GM18526 (cell line): Measurements from ENCODE around the gene CKAP2L.

ENCODE experiments used
- POLR2A ChIP-seq: IDR thresholded peaks from 3 replicates; pipeline ENCODE4 v1.6.1; 2011; ENCODE audit not compliant: insufficient read length; ENCODE audit errors: extremely low read depth

The CKAP2L gene

DNA sequence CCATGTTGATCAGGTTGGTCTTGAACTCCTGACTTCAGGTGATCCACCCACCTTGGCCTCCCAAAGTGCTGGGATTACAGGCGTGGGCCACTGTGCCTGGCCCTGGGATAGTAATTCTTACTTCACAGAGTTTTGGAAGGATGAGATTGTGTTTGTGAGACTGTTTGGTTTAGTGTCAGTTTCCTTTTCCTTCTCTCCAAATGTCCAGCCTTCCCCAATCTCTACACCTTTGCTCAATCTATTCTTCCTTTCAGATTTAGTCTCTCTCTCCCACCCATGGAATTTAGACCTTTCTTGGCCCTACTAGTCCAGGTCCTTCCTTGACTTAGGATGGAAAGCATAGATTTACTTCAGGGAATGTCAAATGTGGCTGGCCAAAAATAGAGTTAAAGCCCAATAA lies 32.1 kb upstream of the CKAP2L start:
- no peak for TF ChIP-seq POLR2A

DNA sequence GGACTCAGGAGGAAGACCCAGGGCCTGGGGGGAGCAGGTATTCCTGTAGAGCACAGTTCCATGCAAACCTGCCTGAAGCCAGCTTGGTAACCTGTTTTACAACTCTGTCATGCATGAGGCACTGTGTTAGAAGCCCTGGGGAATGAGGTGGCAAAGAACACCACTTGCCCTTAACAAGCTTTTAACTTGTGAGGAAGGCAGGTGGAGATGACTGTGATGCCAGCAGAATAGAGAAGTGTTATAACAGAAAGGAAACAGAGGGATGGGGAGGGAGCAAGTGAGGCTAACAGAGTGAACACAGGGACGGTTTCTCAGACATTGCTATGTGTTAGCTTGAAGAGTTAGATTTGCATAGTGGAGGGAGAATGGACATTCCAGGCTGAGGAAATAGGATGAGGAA lies 31.4 kb upstream of the CKAP2L start:
- no peak for TF ChIP-seq POLR2A

DNA sequence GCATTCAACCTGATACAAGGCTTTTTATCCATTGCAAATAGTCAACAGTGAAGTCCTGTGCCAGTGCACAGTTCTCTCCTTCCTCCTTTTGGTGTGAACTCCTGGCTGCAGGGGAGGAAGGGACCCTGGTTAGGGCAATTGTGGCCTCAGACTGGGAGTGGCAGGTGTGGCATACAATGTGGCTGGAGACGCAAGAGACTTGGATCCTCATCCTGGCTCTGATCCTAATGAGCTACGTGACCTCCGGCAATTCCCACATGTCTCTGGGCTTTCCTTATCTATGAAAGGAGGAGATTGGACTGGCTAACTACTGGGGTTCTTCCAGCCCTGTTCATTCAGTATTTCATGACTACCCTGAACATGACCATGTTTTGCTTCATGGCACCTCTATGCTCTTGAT lies 30.4 kb upstream of the CKAP2L start:
- no peak for TF ChIP-seq POLR2A

DNA sequence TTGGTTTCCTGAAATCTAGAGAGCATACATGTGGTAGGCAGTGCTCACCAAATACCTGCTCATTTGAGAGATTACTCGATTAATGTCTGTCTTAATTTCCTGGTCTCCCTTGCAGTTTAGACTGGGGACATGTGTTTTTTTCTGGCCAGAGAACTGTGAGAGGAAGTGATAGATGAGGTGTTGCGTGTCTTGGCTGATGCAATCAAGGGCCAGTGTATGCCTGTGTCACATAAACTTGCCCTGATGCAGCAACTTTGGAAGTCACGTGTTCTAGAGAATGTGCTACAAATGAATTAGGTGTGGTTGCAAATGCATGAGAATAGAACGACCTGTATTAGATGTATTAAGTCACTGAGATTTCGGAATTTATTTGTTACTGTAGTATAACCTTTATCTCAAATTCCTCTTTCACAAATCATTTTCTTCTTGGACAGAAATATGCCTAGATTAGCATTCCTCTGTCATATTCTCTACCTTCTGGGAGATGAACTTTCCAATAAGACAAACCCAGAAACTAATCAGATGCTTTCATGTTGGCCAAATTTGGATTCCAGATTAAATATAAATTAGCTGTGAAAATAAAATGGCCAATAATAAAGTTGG lies 29.8 kb upstream of the CKAP2L start:
- TF ChIP-seq POLR2A, result no peak

DNA sequence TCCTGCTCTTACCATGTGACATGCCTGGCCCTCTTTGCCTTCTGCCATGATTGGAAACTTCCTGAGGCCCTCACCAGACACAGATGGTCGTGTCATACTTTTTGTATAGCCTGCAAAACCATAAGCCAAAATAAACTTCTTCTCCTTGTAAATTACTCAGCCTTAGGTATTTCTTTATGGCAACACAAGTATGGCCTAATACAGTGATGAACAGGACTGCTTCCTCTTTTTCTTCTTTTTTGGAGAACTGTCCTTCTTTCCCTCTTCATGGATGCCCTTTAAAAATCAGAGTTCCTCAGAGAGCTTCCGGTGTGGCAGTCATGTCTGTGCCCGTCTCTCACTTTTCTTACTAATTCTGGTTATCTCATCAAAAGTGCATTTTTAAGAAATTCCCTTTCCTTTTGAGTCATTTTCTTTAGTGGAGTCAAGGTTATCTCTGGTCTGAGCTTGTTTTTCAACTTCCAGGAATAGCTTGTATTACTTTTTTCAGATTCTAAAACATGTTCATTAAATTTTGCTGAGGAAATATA lies 29.1 kb upstream of the CKAP2L start:
- TF ChIP-seq POLR2A, result no peak

DNA sequence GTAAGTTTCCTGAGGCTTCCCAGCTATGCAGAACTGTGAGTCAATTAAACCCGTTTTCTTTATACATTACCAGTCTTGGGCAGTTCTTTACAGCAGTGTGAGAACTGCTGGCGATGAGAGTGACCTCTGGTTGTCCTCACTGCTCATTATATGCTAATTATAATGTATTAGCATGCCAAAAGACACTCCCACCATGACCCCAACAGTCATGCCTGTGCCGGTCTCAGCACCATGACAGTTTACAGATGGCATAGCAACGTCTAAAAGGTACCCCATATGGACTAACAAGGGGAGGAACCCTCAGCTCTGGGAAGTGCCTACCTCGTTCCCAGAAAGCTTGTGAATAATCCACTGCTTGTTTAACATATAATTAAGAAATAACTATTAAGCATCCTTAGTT lies 28.0 kb upstream of the CKAP2L start:
- no peak for TF ChIP-seq POLR2A

DNA sequence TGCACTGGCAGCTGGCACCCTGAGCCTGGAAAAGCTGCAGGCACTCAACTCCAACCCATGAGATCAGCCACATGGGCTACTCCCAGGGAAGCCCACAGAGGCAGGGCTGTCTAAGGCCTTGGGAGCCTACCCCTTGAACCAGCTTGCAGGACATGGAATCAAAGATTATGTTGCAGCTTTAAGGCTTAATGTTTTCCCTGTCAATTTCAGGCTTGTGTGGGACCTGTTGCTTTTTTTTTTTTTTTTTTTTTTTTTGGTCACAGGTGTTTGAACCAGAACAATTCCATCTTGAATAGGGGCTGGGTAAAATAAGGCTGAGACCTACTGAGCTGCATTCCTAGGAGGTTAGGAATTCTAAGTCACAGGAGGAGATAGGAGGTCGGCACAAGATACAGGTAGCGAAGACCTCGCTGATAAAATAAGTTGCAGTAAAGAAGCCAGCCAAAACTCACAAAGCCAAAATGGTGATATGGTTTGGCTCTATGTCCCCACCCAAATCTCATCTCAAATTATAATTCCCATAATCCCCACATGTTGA lies 27.4 kb upstream of the CKAP2L start:
- TF ChIP-seq POLR2A, result no peak

DNA sequence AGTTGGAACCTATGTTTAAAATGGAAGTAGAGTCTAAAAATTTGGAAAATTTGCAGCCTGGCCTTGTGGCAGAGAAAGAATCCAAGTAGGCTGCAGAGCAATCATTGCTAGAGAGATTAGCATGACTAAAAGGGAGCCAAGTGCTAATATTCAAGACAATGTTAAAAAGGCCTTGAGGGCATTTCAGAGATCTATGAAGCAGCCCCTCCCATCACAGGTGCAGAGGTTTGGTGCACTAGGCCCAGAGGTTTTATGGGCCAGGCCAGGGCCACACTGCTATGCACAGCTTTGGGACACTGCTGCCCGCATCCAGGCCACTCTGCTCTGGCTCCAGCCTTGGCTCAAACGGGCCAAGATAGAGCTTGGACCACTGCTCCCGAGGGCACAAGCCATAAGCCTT lies 26.6 kb upstream of the CKAP2L start:
- no peak for TF ChIP-seq POLR2A

DNA sequence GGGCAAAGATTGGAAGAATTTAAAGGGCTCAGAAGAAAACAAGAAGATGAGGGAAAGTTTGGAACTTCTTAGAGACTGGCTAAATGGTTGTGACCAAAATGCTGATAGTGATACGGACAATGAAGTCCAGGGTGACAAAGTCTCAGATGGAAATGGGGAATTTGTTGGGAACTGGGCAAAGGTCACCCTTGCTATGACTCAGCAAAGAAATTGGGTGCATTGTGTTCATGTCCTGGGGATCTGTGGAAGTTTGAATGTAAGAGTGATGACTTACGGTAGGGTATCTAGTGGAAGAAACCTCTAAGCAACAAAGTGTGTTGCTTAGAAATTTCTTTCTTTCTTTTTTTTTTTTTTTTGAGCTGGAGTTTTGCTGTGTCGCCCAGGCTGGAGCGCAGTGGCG lies 25.9 kb upstream of the CKAP2L start:
- TF ChIP-seq POLR2A, result no peak

DNA sequence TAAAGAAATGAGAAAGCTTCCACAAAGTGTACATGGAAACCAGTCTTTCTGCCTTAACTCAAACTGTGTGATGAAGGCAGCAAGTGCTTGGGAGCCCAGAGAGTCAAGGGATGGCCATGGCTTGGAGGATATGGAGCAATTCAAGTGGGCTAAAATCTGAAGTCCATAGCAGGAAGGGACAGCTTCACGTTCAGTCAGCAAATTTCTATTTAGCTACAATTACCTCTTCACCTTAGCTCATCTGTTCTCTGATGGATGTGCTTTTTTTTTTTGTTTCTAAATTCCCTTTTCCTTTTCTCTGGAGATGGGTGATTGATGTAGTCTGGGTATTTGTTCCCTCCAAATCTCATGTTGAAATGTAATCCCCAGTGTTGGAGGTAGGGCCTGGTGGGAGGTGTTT lies 24.8 kb upstream of the CKAP2L start:
- TF ChIP-seq POLR2A, result no peak

DNA sequence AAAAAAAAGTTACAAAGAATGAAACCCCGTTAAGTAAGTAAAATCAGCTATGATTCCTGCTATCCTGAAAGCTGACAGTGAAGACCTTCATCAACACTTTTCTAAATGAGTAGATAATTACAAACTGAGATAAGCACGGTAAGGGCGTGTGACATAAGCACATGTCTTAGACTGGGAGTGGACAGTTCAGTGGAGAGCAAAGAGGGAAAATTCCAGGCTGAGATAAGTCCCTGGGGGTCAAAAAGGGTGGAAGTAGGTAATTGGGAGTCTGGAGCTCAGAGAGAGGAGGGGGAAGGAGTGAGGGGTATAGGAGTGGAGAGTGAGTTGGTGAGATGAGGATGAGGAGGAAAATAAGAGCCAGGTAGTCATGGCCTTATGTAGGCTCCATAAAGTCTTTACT lies 24.2 kb upstream of the CKAP2L start:
- no peak for TF ChIP-seq POLR2A

DNA sequence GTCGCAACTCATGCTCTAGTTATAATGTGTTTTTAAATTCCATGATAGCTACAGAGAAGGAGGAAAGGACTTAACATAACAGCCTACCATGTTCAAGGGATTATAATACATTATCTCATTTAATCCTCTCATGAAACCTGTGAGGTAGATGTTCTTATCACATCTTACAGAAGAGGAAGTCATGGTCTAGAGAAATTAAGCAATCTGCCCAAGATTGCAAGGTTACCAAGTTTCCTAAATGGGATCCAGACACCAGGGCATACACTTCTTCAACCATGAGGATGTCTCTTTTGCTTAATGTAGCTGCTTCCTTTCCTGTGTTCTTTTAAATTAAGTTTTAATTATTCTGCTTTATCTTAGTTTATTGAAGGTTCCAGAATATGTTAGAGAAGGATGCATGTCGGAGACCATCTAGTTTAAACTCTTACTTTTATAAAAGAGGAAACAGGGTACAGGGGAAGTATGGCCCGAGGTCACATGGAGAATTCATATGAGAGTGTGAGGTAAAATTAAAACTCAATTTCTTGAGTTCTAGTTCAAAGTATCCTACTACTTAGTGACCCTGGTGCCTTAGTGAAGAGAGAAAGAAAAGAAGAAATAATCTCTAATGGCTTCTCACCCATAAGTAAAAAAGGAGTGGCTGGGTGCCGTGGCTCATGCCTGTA lies 23.5 kb upstream of the CKAP2L start:
- TF ChIP-seq POLR2A, result no peak

DNA sequence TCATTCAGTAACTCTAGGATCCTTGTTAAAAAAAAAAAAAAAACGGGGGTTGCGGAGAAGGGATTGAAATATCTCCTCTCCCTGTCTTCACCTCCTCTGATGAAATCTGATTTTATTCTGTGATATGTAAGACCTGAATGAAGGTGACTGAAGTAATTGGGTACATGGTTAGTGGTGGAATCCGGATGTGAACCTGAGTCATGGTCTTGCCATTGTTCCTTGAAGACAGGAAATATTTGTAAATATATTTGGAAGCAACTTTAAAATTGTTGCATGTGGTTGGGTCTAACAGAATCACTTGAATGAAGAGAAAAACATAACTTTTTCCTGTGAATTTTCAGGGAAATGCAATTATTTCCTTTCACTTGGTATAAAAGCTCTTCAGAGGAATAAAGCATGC lies 22.9 kb upstream of the CKAP2L start:
- TF ChIP-seq POLR2A, result no peak

DNA sequence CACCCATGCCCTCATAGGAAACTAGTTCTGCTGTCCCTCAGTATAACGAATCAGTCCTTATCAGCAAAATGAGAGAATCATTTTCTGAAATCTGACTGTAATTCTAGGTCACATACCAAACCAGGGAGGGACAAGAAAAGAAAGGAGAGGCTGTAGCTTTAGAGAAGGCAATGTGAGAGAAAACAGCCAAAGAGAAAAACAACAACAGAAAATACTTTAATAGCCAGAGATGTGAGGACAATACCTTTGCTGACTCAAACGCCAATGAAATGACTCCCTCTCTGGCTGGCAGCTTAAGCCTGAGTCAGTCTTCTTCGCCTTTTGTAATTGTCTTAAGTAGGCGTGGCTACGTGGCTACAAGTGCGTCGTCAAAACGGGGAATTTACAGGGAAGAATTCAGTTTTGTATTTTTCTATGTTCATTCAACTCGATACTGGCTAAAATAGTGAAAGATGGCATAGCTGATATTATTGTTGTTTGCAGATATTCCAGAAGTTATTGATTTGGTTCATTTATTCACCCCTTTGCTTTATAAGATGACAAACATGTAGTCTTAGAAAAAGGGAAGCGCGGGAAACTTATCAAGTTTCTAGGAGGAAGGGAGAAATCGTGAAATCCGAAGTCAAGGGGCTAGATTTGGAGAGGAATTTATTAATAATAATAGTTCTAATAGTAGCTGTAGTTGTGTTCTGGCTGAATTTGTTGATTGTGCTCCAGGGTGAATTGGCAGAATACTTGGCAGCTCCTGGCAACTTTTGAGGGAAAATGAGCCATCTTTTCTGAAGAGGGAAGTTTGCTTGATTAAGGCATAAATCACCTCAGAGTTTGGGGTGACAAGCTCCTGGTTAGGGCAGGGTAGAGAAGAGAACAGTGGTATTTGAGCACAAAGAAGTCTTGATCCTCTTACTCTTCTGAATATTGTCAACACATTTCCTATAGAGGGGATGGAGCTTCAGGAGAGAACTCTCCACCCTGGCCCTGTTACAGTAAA lies 20.1 kb upstream of the CKAP2L start, which contains the start of gene IL1A:
Gene IL1A, minus strand, starts transcription at position 295 of the 991 bp plus-strand sequence. CDS start 723 bp downstream, outside the sequence.
- TF ChIP-seq POLR2A, result no peak

DNA sequence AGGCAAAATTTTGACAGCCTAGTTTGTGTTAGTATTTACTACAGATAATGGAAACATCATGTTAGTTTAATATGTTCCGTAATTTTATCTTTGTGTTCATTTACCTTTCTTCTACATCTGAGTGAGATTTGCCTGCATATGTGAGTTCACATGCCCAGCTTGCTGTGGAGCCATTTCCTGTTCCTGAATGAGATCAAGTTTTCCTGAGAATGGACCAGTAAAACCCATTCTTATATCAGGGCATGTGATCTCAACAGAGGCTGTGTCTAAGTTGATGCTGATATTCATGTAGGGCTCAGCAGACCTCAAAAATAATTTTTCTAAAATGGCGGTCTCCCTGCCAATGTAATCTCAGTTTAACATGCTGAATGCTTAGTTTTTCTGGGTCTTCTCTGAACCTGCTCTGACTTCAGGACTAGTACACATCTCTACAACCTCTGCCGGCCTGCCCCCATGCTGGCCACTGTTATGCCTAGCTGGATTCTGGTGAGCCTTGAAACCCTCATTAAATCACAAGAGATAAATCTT lies 18.8 kb upstream of the CKAP2L start:
- TF ChIP-seq POLR2A, result no peak
